NCI-H345 treated with DMSO at 0.1 percent for 48 hours (cell line): ENCODE data around the gene KYNU.
"Not testable (repeated sequence)": the region's sequence is repeated elsewhere in the genome, so short reads cannot be mapped to it uniquely, and the experiment has no call there.

Source experiments
- DNase-seq: peaks from one replicate; lab custom pipeline; 2025; ENCODE audit not compliant: unreplicated experiment; lab: John Stamatoyannopoulos, UW

Gene KYNU

GRCh38 chr2:142997231-142997630 is 119.8 kb downstream of the KYNU start:
- DNase-seq: no peak

DNA sequence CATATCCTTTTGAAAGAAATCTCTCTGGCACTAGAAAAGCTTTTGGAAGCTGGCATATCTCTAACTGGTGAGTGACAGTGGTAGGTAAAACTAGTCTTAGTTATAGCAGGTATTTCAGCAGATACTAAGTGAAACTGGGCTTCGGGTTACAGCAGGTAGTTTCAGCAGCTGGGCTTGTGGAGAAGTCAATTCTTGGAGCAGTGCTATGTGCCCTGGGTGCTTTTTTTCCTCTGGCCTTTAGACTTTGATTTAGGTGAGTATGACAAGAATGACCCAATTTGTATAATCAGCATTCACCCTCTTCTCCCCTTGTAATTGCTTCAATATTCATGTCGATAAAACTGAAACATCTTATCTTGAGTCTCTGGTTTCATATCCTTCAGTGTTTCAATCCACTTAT is 123.1 kb downstream of the KYNU start:
- DNase-seq: no peak

GRCh38 chr2:143001501-143001900 is 124.0 kb downstream of the KYNU start:
- no peak for DNase-seq

- no peak for DNase-seq
These were observed 138.2 kb downstream of the KYNU start for GRCh38 chr2:143015656-143016055.

- no peak for DNase-seq
These were observed 149.1 kb downstream of the KYNU start for GRCh38 chr2:143026411-143027054.

- DNase-seq: no peak
These were observed 151.7 kb downstream of the KYNU start for GRCh38 chr2:143029141-143029540.

DNA sequence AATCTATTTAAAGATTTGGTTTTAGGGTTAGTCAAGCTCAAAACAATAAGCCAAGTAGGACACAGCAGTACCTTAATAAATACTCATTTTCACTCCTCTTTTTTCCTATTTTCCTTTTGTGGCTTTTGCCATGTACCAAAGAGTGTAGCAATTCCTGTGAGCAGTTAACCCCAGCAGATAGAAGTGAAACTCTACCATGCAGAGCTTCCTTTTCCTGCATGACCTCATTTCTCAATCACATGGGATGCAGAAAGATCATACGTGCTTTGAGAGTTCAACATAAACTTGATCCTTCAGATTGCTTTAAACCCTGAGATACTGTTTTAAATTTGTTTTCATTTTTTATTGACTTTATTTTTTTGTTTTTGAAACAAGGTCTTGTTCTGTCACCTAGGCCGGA is 152.7 kb downstream of the KYNU start:
- no peak for DNase-seq

DNA sequence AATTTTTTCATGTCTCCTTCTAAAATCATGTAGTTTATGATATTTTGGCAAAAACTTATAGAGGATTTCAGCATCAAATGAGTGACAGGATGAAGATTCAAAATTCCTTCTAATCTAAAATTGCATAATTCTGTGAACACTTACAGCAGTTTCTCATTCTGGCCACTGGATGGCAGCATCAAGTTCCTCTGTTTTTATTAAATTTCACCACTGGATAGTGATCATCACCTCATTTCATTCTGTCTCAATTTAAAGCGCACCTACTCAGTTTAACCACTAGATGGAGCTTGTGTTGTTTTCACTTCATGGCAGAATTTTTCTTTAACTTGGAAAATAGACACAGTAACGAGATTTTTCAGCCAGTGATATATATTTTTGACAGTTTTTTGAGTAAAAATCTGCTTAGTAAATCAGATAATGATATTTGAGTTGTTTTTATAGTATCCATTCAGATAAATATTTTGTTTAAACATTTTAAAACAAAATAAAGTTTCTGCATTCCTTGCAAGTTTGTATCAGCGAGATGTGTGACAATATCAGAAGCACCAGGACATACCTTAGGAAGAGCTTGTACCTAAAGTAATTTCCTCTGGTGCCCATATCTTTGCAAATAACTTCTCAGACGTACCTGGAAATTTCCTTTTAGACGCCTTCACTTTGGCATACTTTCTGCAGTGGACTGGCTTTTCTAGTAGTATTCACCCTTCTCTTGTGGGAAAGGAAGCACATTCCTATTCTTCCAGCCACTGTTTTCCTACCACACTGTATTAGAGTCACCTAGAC is 157.0 kb downstream of the KYNU start:
- DNase-seq: peak; percentile 84

DNA sequence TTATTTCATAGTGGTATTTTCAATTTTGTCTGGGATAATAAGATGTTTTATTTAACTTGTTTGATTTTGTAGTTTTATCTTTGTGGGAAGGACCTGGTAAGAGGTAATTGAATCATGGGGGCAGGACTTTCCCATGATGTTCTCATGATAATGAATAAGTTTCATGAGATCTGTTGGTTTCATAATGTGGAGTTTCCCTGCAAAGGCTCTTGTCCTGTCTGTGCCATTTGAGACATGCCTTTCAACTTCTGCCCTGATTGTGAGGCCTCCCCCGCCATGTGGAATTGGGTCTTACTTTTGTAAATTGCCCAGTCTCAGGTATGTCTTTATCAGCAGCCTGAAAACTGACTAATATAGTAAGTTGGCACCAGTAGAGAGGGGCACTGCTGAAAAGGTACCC is 174.0 kb downstream of the KYNU start:
- DNase-seq: no peak

GRCh38 chr2:143053437-143053836 is 176.0 kb downstream of the KYNU start:
- not testable (repeated sequence) for DNase-seq

- DNase-seq: no peak
These were observed 179.1 kb downstream of the KYNU start for GRCh38 chr2:143056550-143056949.

DNA sequence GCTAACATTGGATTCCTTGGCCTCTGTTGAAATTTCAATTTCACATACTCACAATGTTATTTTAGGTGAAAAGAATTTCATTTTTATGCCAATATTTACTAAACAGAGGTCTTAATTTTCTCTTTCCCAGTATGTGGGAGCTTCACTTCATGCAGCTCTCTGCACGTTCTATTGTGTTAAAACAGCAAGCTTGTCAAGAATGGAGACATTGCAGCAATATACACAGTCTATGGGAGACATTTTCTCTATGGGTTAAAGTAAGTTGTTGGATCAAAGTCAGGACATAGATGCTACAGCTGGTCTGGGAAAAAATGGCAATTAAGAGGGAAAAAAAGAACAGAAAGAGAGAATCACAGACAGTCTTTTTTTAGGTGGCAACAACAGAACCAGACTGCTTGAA is 181.4 kb downstream of the KYNU start:
- DNase-seq: no peak

DNA sequence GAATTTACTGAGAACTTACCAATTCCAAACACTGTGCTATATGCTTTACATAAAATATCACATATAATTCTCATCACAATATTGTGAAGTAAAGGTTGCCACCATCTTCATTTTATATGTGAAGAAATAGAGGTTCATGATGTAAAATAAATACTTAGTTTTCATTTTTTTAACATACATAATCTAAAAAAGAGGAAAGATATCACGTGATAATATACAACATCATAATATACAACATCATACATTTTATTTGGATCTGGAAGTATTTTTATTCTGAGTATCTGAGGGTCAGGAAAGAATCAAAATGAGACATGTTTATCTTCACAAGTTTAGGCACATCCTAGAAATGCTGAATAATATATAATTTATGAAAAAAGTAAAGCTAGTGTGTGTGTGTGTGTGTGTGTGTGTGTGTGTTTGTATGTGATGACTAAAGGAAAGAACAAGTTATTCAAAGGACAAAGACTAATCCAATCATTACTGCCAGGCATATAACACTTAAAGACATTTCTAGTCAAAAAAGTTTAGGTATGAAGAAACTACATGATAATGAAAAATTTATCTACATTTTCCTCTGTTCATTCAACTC is 186.2 kb downstream of the KYNU start:
- DNase-seq: no peak

DNA sequence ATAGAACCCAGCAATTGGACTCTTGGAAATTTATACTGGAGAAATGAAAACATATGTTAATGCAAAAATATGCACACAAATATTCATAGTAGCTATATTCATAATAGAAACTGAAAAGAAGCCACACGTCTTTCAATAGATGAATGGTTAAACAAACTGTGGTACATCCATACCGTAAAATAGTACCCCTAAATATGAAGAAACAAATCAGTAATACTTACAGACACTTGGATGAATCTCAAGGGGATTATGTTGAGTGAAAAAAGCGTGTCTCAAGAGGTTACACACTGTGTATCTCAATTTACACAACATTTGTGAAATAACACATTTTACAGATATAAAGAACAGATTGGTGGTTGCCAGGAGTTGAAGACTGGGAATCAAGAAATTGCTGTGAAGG is 190.6 kb downstream of the KYNU start:
- no peak for DNase-seq

DNA sequence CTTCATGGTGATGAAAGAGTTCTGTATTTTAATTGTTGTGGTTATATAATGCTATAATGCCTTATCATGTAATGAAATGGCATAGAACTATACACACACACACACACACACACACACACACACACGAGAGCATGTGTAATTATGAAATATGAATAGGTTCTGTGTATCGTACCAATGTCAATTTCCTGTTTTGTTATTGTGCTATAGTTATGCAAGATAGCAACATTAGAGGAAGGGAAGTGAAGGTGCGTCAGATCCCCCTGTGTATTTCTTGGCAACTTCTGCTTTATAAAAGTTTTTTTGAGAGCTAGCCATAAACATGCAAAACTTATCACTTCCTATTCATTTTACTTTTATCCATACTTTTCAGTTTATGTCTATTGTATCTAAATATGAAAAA is 191.0 kb downstream of the KYNU start:
- no peak for DNase-seq

DNA sequence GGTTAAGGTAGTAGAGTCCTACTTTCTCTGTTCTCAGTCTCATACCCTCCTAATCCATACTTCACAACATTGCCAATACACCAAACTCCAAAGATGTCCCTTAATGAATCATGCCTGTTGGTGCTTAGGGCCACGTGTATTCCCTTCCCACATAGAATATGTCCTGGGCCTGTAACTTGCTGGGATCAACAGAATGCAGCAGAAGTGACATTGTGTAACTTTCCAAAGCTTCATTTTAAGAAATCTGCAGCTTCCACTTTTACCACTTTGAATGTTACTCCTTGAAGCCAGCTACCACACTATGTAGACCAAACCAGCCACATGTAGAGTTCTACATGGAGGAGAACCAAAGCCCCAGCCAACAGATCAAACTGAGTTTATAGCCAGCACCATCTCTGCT is 193.2 kb downstream of the KYNU start:
- no peak for DNase-seq

DNA sequence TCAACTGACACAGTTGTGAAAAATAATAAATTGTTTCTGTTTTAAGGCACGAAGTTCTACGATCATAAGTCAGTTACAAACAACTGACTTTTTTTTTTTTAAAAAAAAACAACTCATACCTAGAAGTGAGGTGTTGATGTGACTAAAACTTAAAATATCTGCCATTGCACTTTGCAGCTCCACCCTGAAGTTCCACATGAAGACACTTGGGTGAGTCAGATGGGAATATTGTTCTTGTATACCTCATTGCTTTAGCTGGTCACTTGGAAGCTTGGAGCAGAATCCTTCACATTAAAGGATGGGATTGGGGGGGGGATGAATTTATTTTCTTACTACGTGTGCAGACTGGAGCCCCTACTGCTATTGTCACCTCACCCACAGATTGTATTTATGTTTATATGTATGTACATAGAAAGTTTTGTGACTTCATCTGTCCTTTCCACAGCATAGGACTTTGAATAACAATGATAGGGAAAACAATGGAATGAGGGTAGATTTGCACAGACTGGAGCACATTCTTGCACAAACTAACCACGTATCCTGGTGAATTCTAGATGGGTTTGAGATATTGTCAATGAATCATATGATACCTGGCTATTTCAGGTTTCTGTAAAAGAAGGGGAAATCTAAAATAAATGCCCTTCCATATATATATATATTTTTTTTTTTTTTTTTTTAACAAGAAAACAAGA is 193.9 kb downstream of the KYNU start:
- DNase-seq: no peak

- not testable (repeated sequence) for DNase-seq
These were observed 197.4 kb downstream of the KYNU start for GRCh38 chr2:143074913-143075312.

- DNase-seq: no peak
These were observed 198.2 kb downstream of the KYNU start for GRCh38 chr2:143075711-143076110.

DNA sequence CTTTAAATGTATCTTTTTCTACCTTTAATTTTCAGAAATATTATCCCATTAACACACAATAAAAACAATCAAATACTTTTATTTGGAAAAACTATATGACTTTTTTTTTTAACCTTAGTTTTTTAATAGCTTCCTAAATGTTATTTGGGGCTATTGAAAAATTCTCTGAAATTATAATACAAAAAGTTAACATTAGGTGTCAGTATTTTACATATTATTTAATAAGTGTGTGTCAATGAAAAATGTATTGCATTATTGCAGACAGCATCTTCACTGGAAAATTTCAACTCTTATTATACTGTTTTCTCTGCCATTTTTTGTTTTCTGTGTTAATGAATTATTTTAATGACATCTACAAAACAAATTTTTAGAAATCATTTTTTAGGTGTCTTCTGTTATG is 200.6 kb downstream of the KYNU start:
- DNase-seq: no peak

- DNase-seq: no peak
These were observed 204.2 kb downstream of the KYNU start for GRCh38 chr2:143081616-143082015.

GRCh38 chr2:143083636-143084035 is 206.2 kb downstream of the KYNU start:
- DNase-seq: no peak
